ENCODE measurements around the gene CNIH4.

CNIH4 gene

GRCh38 chr1:224392411-224393249, 36.0 kb downstream of the CNIH4 start:
- Histone ChIP-seq H3K4me1 (ENCODE audit: control insufficient read depth, low read length) (no peaks in the 10 kb centered on the region), H3K9me2 (replicated peaks; ENCODE audit: control insufficient read depth, low read length) (no peaks in the 10 kb centered on the region), H3K9me3 (ENCODE audit: control insufficient read depth, insufficient read depth, low read length) (no peaks in the 10 kb centered on the region), H3K79me2 (ENCODE audit: control insufficient read depth, low read length) (no peaks in the 10 kb centered on the region), H4K20me1 (ENCODE audit: control insufficient read depth, insufficient read depth, low read depth, low read length) (no peaks in the 10 kb centered on the region), H3F3A (ENCODE audit: control insufficient read depth, insufficient read depth) (peaks cover 3% of the 10 kb centered on the region; the same call in 1 of the 2 replicates), H3K27me3 (ENCODE audit: control insufficient read depth, low read length) (no peaks in the 10 kb centered on the region), H3K36me3 (ENCODE audit: control insufficient read depth, low read length) (peaks cover 94% of the 10 kb centered on the region), H3K4me2 (ENCODE audit: low read length) (no peak overlapping the region), H3K27ac (ENCODE audit: low read depth, low read length) (no peak overlapping the region), H3K4me3 (ENCODE audit: low read length) (no peak overlapping the region)
- TF ChIP-seq, protein P1, sequence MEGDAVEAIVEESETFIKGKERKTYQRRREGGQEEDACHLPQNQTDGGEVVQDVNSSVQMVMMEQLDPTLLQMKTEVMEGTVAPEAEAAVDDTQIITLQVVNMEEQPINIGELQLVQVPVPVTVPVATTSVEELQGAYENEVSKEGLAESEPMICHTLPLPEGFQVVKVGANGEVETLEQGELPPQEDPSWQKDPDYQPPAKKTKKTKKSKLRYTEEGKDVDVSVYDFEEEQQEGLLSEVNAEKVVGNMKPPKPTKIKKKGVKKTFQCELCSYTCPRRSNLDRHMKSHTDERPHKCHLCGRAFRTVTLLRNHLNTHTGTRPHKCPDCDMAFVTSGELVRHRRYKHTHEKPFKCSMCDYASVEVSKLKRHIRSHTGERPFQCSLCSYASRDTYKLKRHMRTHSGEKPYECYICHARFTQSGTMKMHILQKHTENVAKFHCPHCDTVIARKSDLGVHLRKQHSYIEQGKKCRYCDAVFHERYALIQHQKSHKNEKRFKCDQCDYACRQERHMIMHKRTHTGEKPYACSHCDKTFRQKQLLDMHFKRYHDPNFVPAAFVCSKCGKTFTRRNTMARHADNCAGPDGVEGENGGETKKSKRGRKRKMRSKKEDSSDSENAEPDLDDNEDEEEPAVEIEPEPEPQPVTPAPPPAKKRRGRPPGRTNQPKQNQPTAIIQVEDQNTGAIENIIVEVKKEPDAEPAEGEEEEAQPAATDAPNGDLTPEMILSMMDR (IDR thresholded peaks at IDR 0.05; ENCODE audit: low read depth, low read length, poor library complexity, severe bottlenecking) = no peak
- TF ChIP-seq EZH2phosphoT487 (IDR thresholded peaks at IDR 0.05; ENCODE audit: borderline replicate concordance, low read length) = no peak

- TF ChIP-seq, protein P1 (IDR thresholded peaks at IDR 0.05; ENCODE audit: low read depth, low read length, poor library complexity, severe bottlenecking) = no peak
- no peak for TF ChIP-seq EZH2phosphoT487 (IDR thresholded peaks at IDR 0.05; ENCODE audit: borderline replicate concordance, low read length)
- Histone ChIP-seq H3K27ac (ENCODE audit: low read depth, low read length) (no peak overlapping the region), H3K36me3 (ENCODE audit: control insufficient read depth, low read length) (peaks cover 94% of the 10 kb centered on the region)
Measured at GRCh38 chr1:224393294-224393693, 36.6 kb downstream of the CNIH4 start.

DNA sequence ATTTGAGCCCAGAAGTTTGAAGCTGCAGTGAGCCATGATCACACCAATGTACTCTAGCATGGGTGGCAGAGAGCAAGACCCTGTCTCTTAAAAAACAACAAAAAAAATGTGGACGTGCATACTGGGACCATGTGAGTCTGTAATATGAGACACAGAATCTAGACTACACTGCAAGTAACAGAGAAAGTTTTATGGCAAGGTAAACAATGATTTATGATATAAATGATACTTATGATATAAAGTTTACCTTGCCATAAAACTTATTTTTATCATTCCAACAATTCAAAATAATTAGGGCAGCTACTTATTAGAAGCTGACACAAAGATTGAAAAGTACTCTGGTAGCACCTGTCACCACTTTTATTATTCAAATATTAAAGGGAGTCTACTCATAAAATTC, 43.2 kb downstream of the CNIH4 start:
- TF ChIP-seq, protein P1 (IDR thresholded peaks at IDR 0.05; ENCODE audit: low read depth, low read length, poor library complexity, severe bottlenecking) = no peak
- no peak for TF ChIP-seq EZH2phosphoT487 (IDR thresholded peaks at IDR 0.05; ENCODE audit: borderline replicate concordance, low read length)
- Histone ChIP-seq H3F3A (ENCODE audit: control insufficient read depth, insufficient read depth) (0 out of 2 replicates have a peak, but pooled peaks cover 4% of the 10 kb centered on the region), H4K20me1 (ENCODE audit: control insufficient read depth, insufficient read depth, low read depth, low read length) (no peaks in the 10 kb centered on the region), H3K27ac (ENCODE audit: low read depth, low read length) (no peak overlapping the region), H3K9me3 (ENCODE audit: control insufficient read depth, insufficient read depth, low read length) (no peaks in the 10 kb centered on the region), H3K4me3 (ENCODE audit: low read length) (no peak overlapping the region), H3K9me2 (replicated peaks; ENCODE audit: control insufficient read depth, low read length) (no peaks in the 10 kb centered on the region), H3K27me3 (ENCODE audit: control insufficient read depth, low read length) (no peaks in the 10 kb centered on the region), H3K36me3 (ENCODE audit: control insufficient read depth, low read length) (peaks cover 90% of the 10 kb centered on the region), H3K4me1 (ENCODE audit: control insufficient read depth, low read length) (no peaks in the 10 kb centered on the region), H3K79me2 (ENCODE audit: control insufficient read depth, low read length) (no peaks in the 10 kb centered on the region), H3K4me2 (ENCODE audit: low read length) (no peak overlapping the region)

More at GRCh38 chr1:224393294-224393693, 36.6 kb downstream of the CNIH4 start:
- Histone ChIP-seq H3K9me3 (ENCODE audit: control insufficient read depth, insufficient read depth, low read length) (no peaks in the 10 kb centered on the region), H3K27me3 (ENCODE audit: control insufficient read depth, low read length) (no peaks in the 10 kb centered on the region), H3K4me3 (ENCODE audit: low read length) (no peak overlapping the region), H3F3A (ENCODE audit: control insufficient read depth, insufficient read depth) (peaks cover 3% of the 10 kb centered on the region; the same call in 1 of the 2 replicates), H3K4me1 (ENCODE audit: control insufficient read depth, low read length) (no peaks in the 10 kb centered on the region), H4K20me1 (ENCODE audit: control insufficient read depth, insufficient read depth, low read depth, low read length) (no peaks in the 10 kb centered on the region), H3K4me2 (ENCODE audit: low read length) (no peak overlapping the region), H3K79me2 (ENCODE audit: control insufficient read depth, low read length) (no peaks in the 10 kb centered on the region), H3K9me2 (replicated peaks; ENCODE audit: control insufficient read depth, low read length) (no peaks in the 10 kb centered on the region)
